ENCODE results near the gene ARID3C.

The ARID3C gene

GRCh38 chr9:34594177-34594576 is 34.7 kb downstream of the ARID3C start:
- DNase-seq (ENCODE audit: low spot score) = no peak

GRCh38 chr9:34592895-34593601 is 35.8 kb downstream of the ARID3C start:
- peak; percentile 62 for DNase-seq (ENCODE audit: low spot score)

GRCh38 chr9:34591917-34592866 is 36.7 kb downstream of the ARID3C start:
- DNase-seq (ENCODE audit: low spot score) = no peak

- peak; percentile 81 for DNase-seq (ENCODE audit: low spot score)
Observed at GRCh38 chr9:34591248-34591916, 37.5 kb downstream of the ARID3C start.

GRCh38 chr9:34590381-34591247 is 38.3 kb downstream of the ARID3C start:
- DNase-seq (ENCODE audit: low spot score) = no peak

- peak; percentile 78 for DNase-seq (ENCODE audit: low spot score)
Observed at GRCh38 chr9:34589636-34590380, 39.1 kb downstream of the ARID3C start, which contains the start of gene CNTFR. Gene CNTFR, minus strand, starts transcription at chr9:34589724. Its CDS starts 20,743 bp downstream, at chr9:34568981.

- DNase-seq (ENCODE audit: low spot score) = peak; percentile 69
Observed at GRCh38 chr9:34588671-34589635, 39.9 kb downstream of the ARID3C start.

GRCh38 chr9:34587271-34587670 is 41.6 kb downstream of the ARID3C start:
- DNase-seq (ENCODE audit: low spot score) = no peak

- no peak for DNase-seq (ENCODE audit: low spot score)
Observed at GRCh38 chr9:34585946-34586669, 42.8 kb downstream of the ARID3C start.

GRCh38 chr9:34584970-34585369 is 43.9 kb downstream of the ARID3C start:
- DNase-seq (ENCODE audit: low spot score) = no peak

GRCh38 chr9:34582787-34583186 is 46.1 kb downstream of the ARID3C start:
- no peak for DNase-seq (ENCODE audit: low spot score)

- DNase-seq (ENCODE audit: low spot score) = no peak
Observed at GRCh38 chr9:34581318-34581717, 47.5 kb downstream of the ARID3C start.

- DNase-seq (ENCODE audit: low spot score) = no peak
Observed at GRCh38 chr9:34580358-34580757, 48.5 kb downstream of the ARID3C start.

- DNase-seq (ENCODE audit: low spot score) = no peak
Observed at GRCh38 chr9:34579808-34580163, 49.1 kb downstream of the ARID3C start.

GRCh38 chr9:34579104-34579807 is 49.6 kb downstream of the ARID3C start:
- DNase-seq (ENCODE audit: low spot score) = no peak

- peak; percentile 57 for DNase-seq (ENCODE audit: low spot score)
Observed at GRCh38 chr9:34578241-34579103, 50.4 kb downstream of the ARID3C start.
